ELF-1 (cell line): ENCODE measurements around the gene ACOT8.
"Not testable (repeated sequence)": the region's sequence is repeated elsewhere in the genome, so short reads cannot be mapped to it uniquely, and the experiment has no call there.

Experiments used
- DNase-seq: peaks from one replicate; pipeline ENCODE4 v3.0.0-alpha.2; 2016; ENCODE audit warnings: low read depth, low spot score

Gene ACOT8

GRCh38 chr20:45828589-45828988, 28.6 kb downstream of the ACOT8 start:
- DNase-seq, result peak; percentile 66

GRCh38 chr20:45827712-45828111, 29.5 kb downstream of the ACOT8 start:
- no peak for DNase-seq

- DNase-seq, result no peak
These were observed 30.1 kb downstream of the ACOT8 start, which contains the start of gene TNNC2 for GRCh38 chr20:45827030-45827652. Gene TNNC2 (minus strand): TSS chr20:45827312. CDS start chr20:45827248, 64 bp downstream.

- no peak for DNase-seq
These were observed 30.7 kb downstream of the ACOT8 start for GRCh38 chr20:45826381-45827019.

- peak; percentile 80 for DNase-seq
These were observed 33.0 kb downstream of the ACOT8 start for GRCh38 chr20:45823949-45824835.

- peak; percentile 75 for DNase-seq
These were observed 34.3 kb downstream of the ACOT8 start for GRCh38 chr20:45822857-45823256.

GRCh38 chr20:45821947-45822346, 35.2 kb downstream of the ACOT8 start:
- DNase-seq, result no peak

- peak; percentile 70 for DNase-seq
These were observed 37.7 kb downstream of the ACOT8 start for GRCh38 chr20:45819466-45819865.

GRCh38 chr20:45818239-45818638, 39.0 kb downstream of the ACOT8 start:
- no peak for DNase-seq

- peak; percentile 64 for DNase-seq
These were observed 39.6 kb downstream of the ACOT8 start for GRCh38 chr20:45817376-45818194.

- DNase-seq, result no peak
These were observed 40.2 kb downstream of the ACOT8 start for GRCh38 chr20:45816951-45817350.

GRCh38 chr20:45814314-45814713, 42.9 kb downstream of the ACOT8 start:
- no peak for DNase-seq

- DNase-seq, result no peak
These were observed 43.7 kb downstream of the ACOT8 start for GRCh38 chr20:45813489-45813888.

- no peak for DNase-seq
These were observed 44.2 kb downstream of the ACOT8 start for GRCh38 chr20:45813006-45813340.

GRCh38 chr20:45812157-45813005, 44.8 kb downstream of the ACOT8 start, which contains the start of gene UBE2C:
Gene UBE2C (plus strand): TSS chr20:45812644. CDS start chr20:45812696, 52 bp downstream.
- peak; percentile 99 for DNase-seq

- no peak for DNase-seq
These were observed 46.8 kb downstream of the ACOT8 start for GRCh38 chr20:45810191-45810970.

- DNase-seq, result no peak
These were observed 55.3 kb downstream of the ACOT8 start for GRCh38 chr20:45801851-45802250.

GRCh38 chr20:45798935-45799642, 58.1 kb downstream of the ACOT8 start:
- DNase-seq, result peak; percentile 71

- DNase-seq, result not testable (repeated sequence)
These were observed 59.2 kb downstream of the ACOT8 start for GRCh38 chr20:45797955-45798354.
